GM23338 (cell line): Measurements from ENCODE around the gene FAM222A. TPM values are rescaled to one million over a fixed set of nuclear protein-coding genes. Genes with fewer than 3 reads are reported as not detected.

ENCODE experiments used
- ATAC-seq: fragments of 200-7000 bp; cut with Tn5 transposase; 3 replicates; pipeline ENCODE4 v1.9.1; 2020
- DNase-seq: peaks from one replicate; pipeline ENCODE4 v3.0.0-alpha.2; 2015; ENCODE audit warnings: low spot score
- H2AFZ ChIP-seq: fragments of 200-600 bp; sonication (generic); 2 replicates; pipeline ENCODE4 v1.8.0; 2016; ENCODE audit warnings: antibody characterized with exemption, mild to moderate bottlenecking, moderate library complexity
- H3F3A ChIP-seq: fragments of 200-600 bp; sonication (generic); replicated peaks from 2 replicates; pipeline ENCODE4 v1.8.0; 2017; ENCODE audit warnings: antibody characterized with exemption, mixed run types, low read depth
- H3K27ac ChIP-seq: fragments of 200-600 bp; sonication (generic); 2 replicates; pipeline ENCODE4 v1.6.1; 2016; ENCODE audit warnings: low read depth
- H3K27me3 ChIP-seq: fragments of 200-600 bp; sonication (generic); 2 replicates; pipeline ENCODE4 v1.8.0; 2016; ENCODE audit warnings: mild to moderate bottlenecking, mixed run types, moderate library complexity; ENCODE audit not compliant: insufficient read depth
- H3K36me3 ChIP-seq: fragments of 200-600 bp; sonication (generic); 2 replicates; pipeline ENCODE4 v1.8.0; 2016; ENCODE audit warnings: mild to moderate bottlenecking; ENCODE audit not compliant: insufficient read depth
- H3K4me1 ChIP-seq: fragments of 200-600 bp; sonication (generic); 2 replicates; pipeline ENCODE4 v1.8.0; 2016; ENCODE audit warnings: mild to moderate bottlenecking, moderate library complexity; ENCODE audit not compliant: insufficient read depth
- H3K4me2 ChIP-seq: fragments of 200-600 bp; sonication (generic); 2 replicates; pipeline ENCODE4 v1.7.1; 2017; ENCODE audit warnings: mixed run types
- H3K4me3 ChIP-seq: fragments of 200-600 bp; sonication (generic); 2 replicates; pipeline ENCODE4 v1.6.1; 2016; ENCODE audit warnings: mixed run types
- H3K79me2 ChIP-seq: fragments of 200-600 bp; sonication (generic); replicated peaks from 2 replicates; pipeline ENCODE4 v1.8.0; 2017; ENCODE audit warnings: mild to moderate bottlenecking; ENCODE audit not compliant: insufficient read depth
- H3K9me2 ChIP-seq: fragments of 200-600 bp; sonication (generic); 2 replicates; pipeline ENCODE4 v1.8.0; 2017; ENCODE audit not compliant: insufficient read depth
- H4K20me1 ChIP-seq: fragments of 200-600 bp; sonication (generic); replicated peaks from 2 replicates; pipeline ENCODE4 v1.8.0; 2017; ENCODE audit warnings: mild to moderate bottlenecking; ENCODE audit not compliant: insufficient read depth
- H3K27ac Mint-ChIP-seq: 2 replicates; pipeline ENCODE4 v1.8.0; 2020; ENCODE audit warnings: inconsistent platforms, mild to moderate bottlenecking, moderate library complexity, mixed read lengths
- H3K27me3 Mint-ChIP-seq: 3 replicates; pipeline ENCODE4 v1.8.0; 2022; ENCODE audit warnings: low read depth, mild to moderate bottlenecking, moderate library complexity, mixed read lengths, inconsistent platforms; ENCODE audit not compliant: insufficient read depth, poor library complexity
- H3K36me3 Mint-ChIP-seq: 3 replicates; pipeline ENCODE4 v1.8.0; 2021; ENCODE audit warnings: low read depth, mild to moderate bottlenecking, inconsistent platforms, moderate library complexity, mixed read lengths
- H3K4me1 Mint-ChIP-seq: 3 replicates; pipeline ENCODE4 v1.8.0; 2020; ENCODE audit warnings: mild to moderate bottlenecking, inconsistent platforms, mixed read lengths
- H3K4me3 Mint-ChIP-seq: 3 replicates; pipeline ENCODE4 v1.8.0; 2021; ENCODE audit warnings: moderate library complexity, mild to moderate bottlenecking, inconsistent platforms, mixed read lengths
- H3K9me3 Mint-ChIP-seq: 3 replicates; pipeline ENCODE4 v1.8.0; 2020; ENCODE audit warnings: moderate library complexity, mild to moderate bottlenecking, inconsistent platforms, mixed read lengths
- CREB1 ChIP-seq: fragments of 250-450 bp; sonication (Bioruptor Pico); IDR thresholded peaks from 2 replicates; pipeline ENCODE4 v1.5.0; 2020; ENCODE audit warnings: low read depth, mild to moderate bottlenecking, moderate library complexity
- CTCF ChIP-seq, 2 experiments: fragments of 200-600 bp in 1 of 2; sonication (generic) in 1 of 2; conservative IDR thresholded peaks; 2 replicates each; pipeline versions ENCODE4 v1.5.1 to v1.6.1; 2016 to 2017; ENCODE audit warnings: antibody characterized with exemption in 2 of 2, low read depth in 2 of 2, mild to moderate bottlenecking in 2 of 2, moderate library complexity in 1 of 2
- ETS1 ChIP-seq: IDR thresholded peaks from 2 replicates; pipeline ENCODE4 v1.6.1; 2016; ENCODE audit warnings: antibody characterized with exemption
- EZH2phosphoT487 ChIP-seq: fragments of 200-600 bp; sonication (generic); IDR thresholded peaks from one replicate; pipeline ENCODE4 v1.8.1; 2018; ENCODE audit warnings: antibody characterized with exemption; ENCODE audit not compliant: unreplicated experiment
- JUNB ChIP-seq: IDR thresholded peaks from one replicate; pipeline ENCODE4 v1.6.1; 2016; ENCODE audit warnings: antibody characterized with exemption; ENCODE audit not compliant: unreplicated experiment
- NANOG ChIP-seq: IDR thresholded peaks from 2 replicates; pipeline ENCODE4 v1.6.1; 2016; ENCODE audit warnings: antibody characterized with exemption, borderline replicate concordance
- POLR2AphosphoS5 ChIP-seq: IDR thresholded peaks from 2 replicates; pipeline ENCODE4 v1.6.1; 2016; ENCODE audit warnings: antibody characterized with exemption, low read depth
- STAT1 ChIP-seq: IDR thresholded peaks from one replicate; pipeline ENCODE4 v1.6.1; 2016; ENCODE audit warnings: antibody characterized with exemption; ENCODE audit not compliant: unreplicated experiment
- ZNF114 ChIP-seq: fragments of 250-450 bp; sonication (Bioruptor Pico); IDR thresholded peaks from 2 replicates; pipeline ENCODE4 v1.5.0; 2020; ENCODE audit warnings: mild to moderate bottlenecking, moderate library complexity
- ZNF331 ChIP-seq: fragments of 250-450 bp; sonication (Bioruptor Pico); IDR thresholded peaks from 2 replicates; pipeline ENCODE4 v1.5.0; 2020; ENCODE audit warnings: low read depth, mild to moderate bottlenecking, moderate library complexity
- ZNF462 ChIP-seq: fragments of 250-450 bp; sonication (Bioruptor Pico); IDR thresholded peaks from 2 replicates; pipeline ENCODE4 v1.5.0; 2020; ENCODE audit warnings: mild to moderate bottlenecking, moderate library complexity
- polyA plus RNA-seq: library from polyadenylated mRNA; unstranded; fragments of >200 nt; fragmentation: Nextera tagmentation; extraction: Ambion mirVana; gene quantifications from 2 replicates; pipeline ENCODE4 v1.2.1, GENCODE V29; 2016
- total RNA-seq: library from RNA; depleted of rRNA; stranded (reverse); fragments of >200 nt; shearing (Covaris generic); gene quantifications from 2 replicates; pipeline ENCODE4 v1.2.3, GENCODE V29; 2014

Gene FAM222A
- total and polyA plus RNA-seq, 2 experiments from 2014 or later, result 0.78 to 2.1 TPM

- no peaks in the 10 kb centered on the region for H4K20me1 ChIP-seq
- Mint-ChIP-seq H3K27ac (no peak overlapping the region), H3K4me3 (no peak overlapping the region), H3K4me1 (peaks cover 9% of the 10 kb centered on the region), H3K27me3 (peaks cover 10% of the 10 kb centered on the region), H3K9me3 (no peaks in the 10 kb centered on the region), H3K36me3 (no peaks in the 10 kb centered on the region)
- H3K4me1 ChIP-seq, result no peaks in the 10 kb centered on the region
- ATAC-seq, result no peak
- no peak for DNase-seq
- H2AFZ ChIP-seq, result no peak overlapping the region
- H3F3A ChIP-seq, result no peaks in the 10 kb centered on the region
- no peaks in the 10 kb centered on the region for H3K79me2 ChIP-seq
- no peaks in the 10 kb centered on the region for H3K36me3 ChIP-seq
- no peaks in the 10 kb centered on the region for H3K9me2 ChIP-seq
- TF ChIP-seq STAT1 (no peak), CREB1 (CRISPR knock-in tag) (no peak), NANOG (no peak), ZNF462 (CRISPR knock-in tag) (no peak), EZH2phosphoT487 (no peak), ZNF331 (CRISPR knock-in tag) (no peak), ZNF114 (CRISPR knock-in tag) (no peak), POLR2AphosphoS5 (no peak), JUNB (no peak), ETS1 (no peak), CTCF (conservative IDR thresholded peaks at IDR 0.05; ENCODE audit: low read depth in 2 of 2) (no peak)
- no peak overlapping the region for H3K4me3 ChIP-seq
- no peak overlapping the region for H3K27ac ChIP-seq
- no peaks in the 10 kb centered on the region for H3K27me3 ChIP-seq
- no peak overlapping the region for H3K4me2 ChIP-seq
Observed at GRCh38 chr12:109726106-109726497, 12.5 kb downstream of the FAM222A start.
